Measurements from ENCODE around the gene ALOX12.
"Not testable (repeated sequence)": the region's sequence is repeated elsewhere in the genome, so short reads cannot be mapped to it uniquely, and the experiment has no call there.

Gene ALOX12, protein sequence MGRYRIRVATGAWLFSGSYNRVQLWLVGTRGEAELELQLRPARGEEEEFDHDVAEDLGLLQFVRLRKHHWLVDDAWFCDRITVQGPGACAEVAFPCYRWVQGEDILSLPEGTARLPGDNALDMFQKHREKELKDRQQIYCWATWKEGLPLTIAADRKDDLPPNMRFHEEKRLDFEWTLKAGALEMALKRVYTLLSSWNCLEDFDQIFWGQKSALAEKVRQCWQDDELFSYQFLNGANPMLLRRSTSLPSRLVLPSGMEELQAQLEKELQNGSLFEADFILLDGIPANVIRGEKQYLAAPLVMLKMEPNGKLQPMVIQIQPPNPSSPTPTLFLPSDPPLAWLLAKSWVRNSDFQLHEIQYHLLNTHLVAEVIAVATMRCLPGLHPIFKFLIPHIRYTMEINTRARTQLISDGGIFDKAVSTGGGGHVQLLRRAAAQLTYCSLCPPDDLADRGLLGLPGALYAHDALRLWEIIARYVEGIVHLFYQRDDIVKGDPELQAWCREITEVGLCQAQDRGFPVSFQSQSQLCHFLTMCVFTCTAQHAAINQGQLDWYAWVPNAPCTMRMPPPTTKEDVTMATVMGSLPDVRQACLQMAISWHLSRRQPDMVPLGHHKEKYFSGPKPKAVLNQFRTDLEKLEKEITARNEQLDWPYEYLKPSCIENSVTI

DNA sequence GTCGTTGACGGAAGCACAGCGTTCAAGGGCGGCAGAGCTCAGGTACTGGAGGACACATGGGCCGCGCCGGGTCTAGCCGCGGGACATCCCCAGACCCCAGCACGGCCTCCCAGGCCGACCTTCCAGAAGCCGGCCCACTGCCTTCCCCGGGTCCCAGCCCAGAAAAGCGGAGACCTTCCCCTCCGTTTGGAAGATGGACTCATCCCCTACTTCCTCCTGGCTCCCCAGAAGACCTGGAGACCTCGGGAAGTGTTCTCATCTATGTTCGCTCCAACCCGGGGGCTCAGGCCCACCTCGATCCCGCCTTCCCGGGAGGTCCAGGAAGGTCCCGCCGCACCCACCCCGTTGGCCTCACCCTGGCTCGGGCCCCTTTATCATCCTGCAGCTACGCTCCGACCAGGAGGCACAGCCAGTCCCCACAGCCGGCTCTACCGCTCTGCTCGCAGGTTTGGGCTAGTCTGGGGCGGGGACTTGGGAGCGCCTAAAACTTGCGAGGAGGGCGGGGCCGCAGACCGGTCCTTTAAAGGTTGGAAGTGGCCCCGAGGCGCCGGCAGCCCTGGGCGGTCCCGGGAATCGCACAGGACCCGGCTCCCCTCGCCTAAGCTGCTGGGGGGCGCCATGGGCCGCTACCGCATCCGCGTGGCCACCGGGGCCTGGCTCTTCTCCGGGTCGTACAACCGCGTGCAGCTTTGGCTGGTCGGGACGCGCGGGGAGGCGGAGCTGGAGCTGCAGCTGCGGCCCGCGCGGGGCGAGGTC lies at the start of gene ALOX12:
Gene ALOX12 (plus strand): TSS at position 550 of the 756 bp plus-strand sequence. CDS start 69 bp downstream, at position 619.
- Histone ChIP-seq H3K9ac (ENCODE audit: low read length) (no peak within 1 kb of the TSS), H3K9me3 (ENCODE audit: low read length) (no peaks in the 10 kb centered on the region), H3K4me1 (ENCODE audit: insufficient read depth, low read length) (peaks cover 7% of the 10 kb centered on the region), H3K27ac (ENCODE audit: low read depth, low read length) (no peak within 1 kb of the TSS), H3K4me3 (ENCODE audit: low read depth in 1 of 2, low read length in 2 of 2) (peak within 1 kb of the TSS in 1 of 2 donors; percentile 29), H3K36me3 (ENCODE audit: insufficient read depth, low read length) (peaks cover 20% of the 10 kb centered on the region), H3K27me3 (ENCODE audit: control insufficient read depth in 1 of 2, insufficient read depth in 2 of 2, low read length in 2 of 2) (no peaks in the 10 kb centered on the region)

DNA sequence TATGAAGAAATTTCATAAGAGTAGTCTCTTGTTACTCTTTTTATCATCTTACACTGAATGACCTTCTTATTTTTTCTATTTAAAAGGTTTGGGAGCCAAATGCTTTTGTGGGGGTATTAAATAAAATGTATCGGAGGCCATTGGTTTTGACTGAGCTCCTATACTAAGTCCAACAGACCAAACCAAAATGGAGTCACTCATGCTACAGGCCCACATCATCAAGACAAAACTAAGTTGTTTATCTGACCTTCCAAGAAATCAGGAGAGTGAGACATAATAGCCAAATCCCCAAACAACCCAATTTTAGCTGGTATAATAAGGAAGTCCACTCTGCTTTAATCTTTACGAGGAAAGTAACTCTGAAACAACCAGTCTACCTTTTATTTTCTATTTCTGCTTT lies 48.1 kb upstream of the ALOX12 start:
- H3K9ac ChIP-seq (ENCODE audit: low read length): no peak overlapping the region
- no peaks in the 10 kb centered on the region for H3K36me3 ChIP-seq (ENCODE audit: insufficient read depth, low read length)
- no peak overlapping the region for H3K27ac ChIP-seq (ENCODE audit: low read depth, low read length)
- no peak overlapping the region for H3K4me3 ChIP-seq (ENCODE audit: low read depth in 1 of 2, low read length in 2 of 2)
- H3K9me3 ChIP-seq (ENCODE audit: low read length): no peaks in the 10 kb centered on the region
- no peaks in the 10 kb centered on the region for H3K27me3 ChIP-seq (ENCODE audit: control insufficient read depth in 1 of 2, insufficient read depth in 2 of 2, low read length in 2 of 2)
- H3K4me1 ChIP-seq (ENCODE audit: insufficient read depth, low read length): no peaks in the 10 kb centered on the region

DNA sequence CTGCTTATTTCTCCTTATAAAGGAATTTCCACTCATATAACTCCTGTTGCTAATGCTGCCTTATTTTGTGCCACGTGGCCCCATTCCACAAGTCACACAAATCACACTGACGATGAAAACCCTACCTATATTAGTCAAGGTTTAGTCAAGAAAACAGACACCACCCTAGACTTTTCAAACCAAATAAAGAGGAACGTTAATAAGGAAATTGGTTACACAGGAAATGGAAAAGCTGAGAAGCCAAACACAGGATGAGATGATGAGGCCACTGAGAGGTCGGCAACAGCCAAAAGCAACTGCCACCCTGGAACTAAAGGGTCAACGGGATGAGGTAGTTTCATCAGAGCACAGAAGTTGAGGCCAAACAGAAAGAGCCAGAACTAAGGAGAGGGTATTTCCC lies 47.3 kb upstream of the ALOX12 start:
- no peaks in the 10 kb centered on the region for H3K36me3 ChIP-seq (ENCODE audit: insufficient read depth, low read length)
- H3K4me1 ChIP-seq (ENCODE audit: insufficient read depth, low read length): no peaks in the 10 kb centered on the region
- H3K9ac ChIP-seq (ENCODE audit: low read length): no peak overlapping the region
- H3K27me3 ChIP-seq (ENCODE audit: control insufficient read depth in 1 of 2, insufficient read depth in 2 of 2, low read length in 2 of 2): no peaks in the 10 kb centered on the region
- H3K9me3 ChIP-seq (ENCODE audit: low read length): no peaks in the 10 kb centered on the region
- H3K4me3 ChIP-seq (ENCODE audit: low read depth in 1 of 2, low read length in 2 of 2): no peak overlapping the region
- no peak overlapping the region for H3K27ac ChIP-seq (ENCODE audit: low read depth, low read length)

- H3K27ac ChIP-seq (ENCODE audit: low read depth, low read length): no peak overlapping the region
- no peaks in the 10 kb centered on the region for H3K36me3 ChIP-seq (ENCODE audit: insufficient read depth, low read length)
- H3K27me3 ChIP-seq (ENCODE audit: control insufficient read depth in 1 of 2, insufficient read depth in 2 of 2, low read length in 2 of 2): no peaks in the 10 kb centered on the region
- no peaks in the 10 kb centered on the region for H3K9me3 ChIP-seq (ENCODE audit: low read length)
- no peak overlapping the region for H3K4me3 ChIP-seq (ENCODE audit: low read depth in 1 of 2, low read length in 2 of 2)
- H3K4me1 ChIP-seq (ENCODE audit: insufficient read depth, low read length): no peaks in the 10 kb centered on the region
- no peak overlapping the region for H3K9ac ChIP-seq (ENCODE audit: low read length)
Observed at GRCh38 chr17:6948976-6949375, 46.9 kb upstream of the ALOX12 start.

DNA sequence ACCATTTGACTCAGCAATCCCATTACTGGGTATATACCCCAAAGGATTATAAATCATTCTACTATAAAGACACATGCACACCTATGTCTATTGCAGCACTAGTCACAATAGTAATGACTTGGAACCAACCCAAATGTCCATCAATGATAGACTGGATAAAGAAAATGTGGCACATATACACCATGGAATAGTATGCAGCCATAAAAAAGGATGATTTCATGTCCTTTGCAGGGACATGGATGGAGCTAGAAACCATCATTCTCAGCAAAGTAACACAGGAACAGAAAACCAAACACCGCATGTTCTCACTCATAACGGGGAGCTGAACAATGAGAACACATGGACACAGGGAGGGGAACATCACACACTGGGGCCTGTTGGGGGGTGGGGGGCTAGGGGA lies 44.9 kb upstream of the ALOX12 start:
- not testable (repeated sequence) for H3K27me3 ChIP-seq (ENCODE audit: control insufficient read depth in 1 of 2, insufficient read depth in 2 of 2, low read length in 2 of 2); H3K9me3 ChIP-seq (ENCODE audit: low read length); H3K4me1 ChIP-seq (ENCODE audit: insufficient read depth, low read length); H3K27ac ChIP-seq (ENCODE audit: low read depth, low read length); H3K4me3 ChIP-seq (ENCODE audit: low read depth in 1 of 2, low read length in 2 of 2); H3K9ac ChIP-seq (ENCODE audit: low read length); H3K36me3 ChIP-seq (ENCODE audit: insufficient read depth, low read length)

GRCh38 chr17:6953689-6954088 lies 42.2 kb upstream of the ALOX12 start:
- Histone ChIP-seq H3K4me1 (ENCODE audit: insufficient read depth, low read length) (no peaks in the 10 kb centered on the region), H3K4me3 (ENCODE audit: low read depth in 1 of 2, low read length in 2 of 2) (no peak overlapping the region), H3K9ac (ENCODE audit: low read length) (no peak overlapping the region), H3K27me3 (ENCODE audit: control insufficient read depth in 1 of 2, insufficient read depth in 2 of 2, low read length in 2 of 2) (no peaks in the 10 kb centered on the region), H3K27ac (ENCODE audit: low read depth, low read length) (no peak overlapping the region), H3K9me3 (ENCODE audit: low read length) (no peaks in the 10 kb centered on the region), H3K36me3 (ENCODE audit: insufficient read depth, low read length) (no peaks in the 10 kb centered on the region)

DNA sequence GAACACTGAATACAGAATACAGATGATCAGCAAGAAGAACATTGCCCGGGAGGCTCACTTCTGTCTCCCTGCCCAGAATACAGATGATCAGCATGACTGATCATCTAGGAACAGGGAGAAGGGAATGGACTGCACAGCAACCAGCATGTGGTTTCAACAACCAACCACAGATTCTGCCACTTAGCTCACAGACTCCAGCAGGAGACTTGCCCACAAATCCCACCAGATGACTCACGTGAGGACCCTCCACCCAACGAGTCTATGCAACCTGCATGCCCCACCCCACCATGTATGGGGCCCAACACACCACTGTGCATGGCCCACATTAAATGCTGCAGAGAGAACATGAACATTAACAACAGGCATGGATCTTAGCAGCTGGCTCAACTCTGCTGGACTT lies 36.1 kb upstream of the ALOX12 start:
- H3K4me1 ChIP-seq (ENCODE audit: insufficient read depth, low read length): no peaks in the 10 kb centered on the region
- H3K27me3 ChIP-seq (ENCODE audit: control insufficient read depth in 1 of 2, insufficient read depth in 2 of 2, low read length in 2 of 2): no peaks in the 10 kb centered on the region
- H3K4me3 ChIP-seq (ENCODE audit: low read depth in 1 of 2, low read length in 2 of 2): no peak overlapping the region
- no peaks in the 10 kb centered on the region for H3K9me3 ChIP-seq (ENCODE audit: low read length)
- H3K36me3 ChIP-seq (ENCODE audit: insufficient read depth, low read length): no peaks in the 10 kb centered on the region
- H3K27ac ChIP-seq (ENCODE audit: low read depth, low read length): no peak overlapping the region
- no peak overlapping the region for H3K9ac ChIP-seq (ENCODE audit: low read length)

DNA sequence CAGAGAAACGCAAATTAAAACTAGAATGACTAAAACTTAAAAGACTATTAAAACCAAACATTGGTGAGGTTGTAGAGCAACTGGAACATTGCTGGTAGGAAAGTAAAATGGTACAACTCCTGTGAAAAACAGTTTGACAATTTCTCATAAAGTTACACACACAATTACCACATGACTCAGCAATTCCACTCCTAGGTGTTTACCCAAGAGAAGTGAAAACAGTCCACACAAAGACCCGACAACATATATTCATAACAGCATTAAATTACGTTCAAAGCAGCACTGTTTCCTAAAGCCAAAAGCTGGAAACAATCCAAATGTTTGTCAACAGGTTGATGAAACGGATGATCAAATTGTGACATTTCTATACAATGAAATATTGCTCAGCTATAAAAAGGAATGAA lies 26.5 kb upstream of the ALOX12 start:
- H3K27me3 ChIP-seq (ENCODE audit: control insufficient read depth in 1 of 2, insufficient read depth in 2 of 2, low read length in 2 of 2): no peaks in the 10 kb centered on the region
- no peak overlapping the region for H3K27ac ChIP-seq (ENCODE audit: low read depth, low read length)
- no peak overlapping the region for H3K4me3 ChIP-seq (ENCODE audit: low read depth in 1 of 2, low read length in 2 of 2)
- H3K36me3 ChIP-seq (ENCODE audit: insufficient read depth, low read length): no peaks in the 10 kb centered on the region
- H3K9me3 ChIP-seq (ENCODE audit: low read length): no peaks in the 10 kb centered on the region
- H3K4me1 ChIP-seq (ENCODE audit: insufficient read depth, low read length): no peaks in the 10 kb centered on the region
- H3K9ac ChIP-seq (ENCODE audit: low read length): no peak overlapping the region

- no peaks in the 10 kb centered on the region for H3K4me1 ChIP-seq (ENCODE audit: insufficient read depth, low read length)
- no peak overlapping the region for H3K27ac ChIP-seq (ENCODE audit: low read depth, low read length)
- H3K36me3 ChIP-seq (ENCODE audit: insufficient read depth, low read length): no peaks in the 10 kb centered on the region
- H3K27me3 ChIP-seq (ENCODE audit: control insufficient read depth in 1 of 2, insufficient read depth in 2 of 2, low read length in 2 of 2): no peaks in the 10 kb centered on the region
- H3K4me3 ChIP-seq (ENCODE audit: low read depth in 1 of 2, low read length in 2 of 2): no peak overlapping the region
- H3K9me3 ChIP-seq (ENCODE audit: low read length): no peaks in the 10 kb centered on the region
- no peak overlapping the region for H3K9ac ChIP-seq (ENCODE audit: low read length)
Observed at GRCh38 chr17:6970992-6971391, 24.9 kb upstream of the ALOX12 start.

DNA sequence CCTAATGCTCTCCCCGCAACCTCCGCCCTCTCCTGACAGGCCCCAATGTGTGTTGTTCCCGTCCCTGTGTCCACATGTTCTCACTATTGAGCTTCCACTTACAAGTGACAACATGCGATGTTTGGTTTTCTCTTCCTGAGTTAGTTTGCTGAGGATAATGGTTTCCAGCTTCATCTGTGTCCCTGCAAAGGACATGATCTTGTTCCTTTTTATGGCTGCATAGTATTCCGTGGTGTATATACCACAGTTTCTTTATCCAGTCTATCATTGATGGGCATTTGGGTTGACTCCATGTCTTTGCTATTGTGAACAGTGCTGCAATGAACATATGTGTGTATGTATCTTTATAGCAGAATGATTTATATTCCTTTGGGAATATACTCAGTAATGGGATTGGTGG lies 16.4 kb upstream of the ALOX12 start:
- H3K4me1 ChIP-seq (ENCODE audit: insufficient read depth, low read length); H3K36me3 ChIP-seq (ENCODE audit: insufficient read depth, low read length); H3K9ac ChIP-seq (ENCODE audit: low read length); H3K4me3 ChIP-seq (ENCODE audit: low read depth in 1 of 2, low read length in 2 of 2); H3K9me3 ChIP-seq (ENCODE audit: low read length); H3K27me3 ChIP-seq (ENCODE audit: control insufficient read depth in 1 of 2, insufficient read depth in 2 of 2, low read length in 2 of 2); H3K27ac ChIP-seq (ENCODE audit: low read depth, low read length): not testable (repeated sequence)

- H3K9me3 ChIP-seq (ENCODE audit: low read length): no peaks in the 10 kb centered on the region
- H3K4me1 ChIP-seq (ENCODE audit: insufficient read depth, low read length): no peaks in the 10 kb centered on the region
Observed at GRCh38 chr17:6981426-6981825, 14.4 kb upstream of the ALOX12 start.

More at GRCh38 chr17:6981426-6981825, 14.4 kb upstream of the ALOX12 start:
- no peaks in the 10 kb centered on the region for H3K36me3 ChIP-seq (ENCODE audit: insufficient read depth, low read length)
- no peak overlapping the region for H3K4me3 ChIP-seq (ENCODE audit: low read depth in 1 of 2, low read length in 2 of 2)
- no peak overlapping the region for H3K27ac ChIP-seq (ENCODE audit: low read depth, low read length)
- no peak overlapping the region for H3K9ac ChIP-seq (ENCODE audit: low read length)
- no peaks in the 10 kb centered on the region for H3K27me3 ChIP-seq (ENCODE audit: control insufficient read depth in 1 of 2, insufficient read depth in 2 of 2, low read length in 2 of 2)
